Activated CD4-positive, alpha-beta T cell treated with anti-CD3 and anti-CD28 coated beads for 48 hours (primary cell): ENCODE data around the gene TRIM5.
"Not testable (repeated sequence)": the region's sequence is repeated elsewhere in the genome, so short reads cannot be mapped to it uniquely, and the experiment has no call there.

ENCODE experiments used
- DNase-seq: peaks from one replicate; pipeline ENCODE4 v3.0.0-alpha.2; 2020

The TRIM5 gene

DNA sequence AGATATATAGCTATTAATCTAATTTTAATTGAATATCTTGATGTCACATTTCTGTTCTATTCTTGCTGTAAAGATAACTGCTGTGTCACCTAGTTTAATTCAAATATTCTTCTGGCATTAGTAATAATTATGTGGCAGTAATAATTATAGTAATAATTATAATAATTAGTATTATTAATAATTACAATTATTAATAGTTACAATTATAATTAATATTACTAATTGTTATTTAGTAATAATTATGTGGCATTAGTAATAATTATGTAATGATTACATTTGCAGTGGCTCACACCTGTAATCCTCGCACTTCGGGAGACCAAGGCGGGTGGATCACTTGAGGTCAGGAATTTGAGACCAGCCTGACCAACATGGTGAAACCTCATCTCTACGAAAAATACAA, 1.6 kb upstream of the TRIM5 start:
- DNase-seq = no peak

DNA sequence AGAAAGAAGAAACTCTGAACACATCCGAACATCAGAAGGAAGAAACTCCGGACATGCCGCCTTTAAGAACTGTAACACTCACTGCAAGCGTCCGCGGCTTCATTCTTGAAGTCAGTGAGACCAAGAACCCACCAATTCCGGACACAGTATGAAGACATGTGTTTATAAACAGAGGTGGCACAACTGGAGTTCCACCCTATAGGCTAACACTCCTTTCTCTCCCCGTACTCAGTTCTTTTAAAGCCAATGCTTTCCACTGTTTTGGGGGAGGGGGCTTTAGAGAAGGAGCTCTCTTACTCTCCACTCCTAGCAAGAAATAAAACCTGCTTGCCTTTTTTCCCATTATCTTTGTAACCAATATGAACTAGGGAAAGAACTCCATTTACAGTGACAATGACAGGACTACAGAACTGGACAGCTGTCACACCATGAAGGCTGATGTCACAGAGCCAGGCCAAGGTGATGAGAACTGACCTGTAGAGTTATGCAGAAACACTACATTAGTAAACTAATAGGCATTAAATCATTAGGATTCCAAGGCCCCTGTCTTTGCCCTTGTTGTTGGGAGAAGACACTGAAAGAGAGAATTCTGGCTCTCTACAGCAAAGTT, 733 bp downstream of the TRIM5 start:
- DNase-seq = no peak

DNA sequence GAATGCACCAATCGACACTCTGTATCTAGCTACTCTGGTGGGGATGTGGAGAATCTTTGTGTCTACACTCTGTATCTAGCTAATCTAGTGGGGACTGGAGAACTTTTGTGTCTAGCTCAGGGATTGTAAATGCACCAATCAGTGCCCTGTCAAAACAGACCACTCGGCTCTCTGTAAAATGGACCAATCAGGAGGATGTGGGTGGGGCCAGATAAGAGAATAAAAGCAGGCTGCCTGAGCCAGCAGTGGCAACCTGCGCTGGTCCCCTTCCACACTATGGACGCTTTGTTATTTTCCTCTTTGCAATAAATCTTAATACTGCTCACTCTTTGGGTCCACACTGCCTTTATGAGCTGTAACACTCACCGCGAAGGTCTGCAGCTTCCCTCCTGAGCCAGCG, 1.3 kb downstream of the TRIM5 start:
- peak; percentile 54 for DNase-seq

DNA sequence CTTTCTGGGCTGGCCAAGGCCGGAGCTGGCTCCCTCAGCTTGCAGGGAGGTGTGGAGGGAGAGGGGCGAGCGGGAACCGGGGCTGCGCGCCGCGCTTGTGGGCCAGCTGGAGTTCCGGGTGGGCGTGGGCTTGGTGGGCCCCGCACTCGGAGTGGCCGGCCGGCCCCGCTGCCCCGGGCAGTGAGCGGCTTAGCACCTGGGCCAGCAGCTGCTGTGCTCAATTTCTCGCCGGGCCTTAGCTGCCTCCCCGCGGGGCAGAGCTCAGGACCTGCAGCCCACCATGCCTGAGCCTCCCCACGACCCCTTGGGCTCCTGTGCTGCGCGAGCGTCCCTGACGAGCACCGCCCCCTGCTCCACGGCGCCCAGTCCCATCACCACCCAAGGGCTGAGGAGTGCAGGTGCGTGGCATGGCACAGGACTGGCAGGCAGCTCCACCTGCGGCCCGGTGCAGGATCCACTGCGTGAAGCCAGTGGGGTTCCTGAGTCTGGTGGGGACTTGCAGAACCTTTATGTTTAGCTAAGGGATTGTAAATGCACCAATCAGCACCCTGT, 1.9 kb downstream of the TRIM5 start:
- DNase-seq = not testable (repeated sequence)

DNA sequence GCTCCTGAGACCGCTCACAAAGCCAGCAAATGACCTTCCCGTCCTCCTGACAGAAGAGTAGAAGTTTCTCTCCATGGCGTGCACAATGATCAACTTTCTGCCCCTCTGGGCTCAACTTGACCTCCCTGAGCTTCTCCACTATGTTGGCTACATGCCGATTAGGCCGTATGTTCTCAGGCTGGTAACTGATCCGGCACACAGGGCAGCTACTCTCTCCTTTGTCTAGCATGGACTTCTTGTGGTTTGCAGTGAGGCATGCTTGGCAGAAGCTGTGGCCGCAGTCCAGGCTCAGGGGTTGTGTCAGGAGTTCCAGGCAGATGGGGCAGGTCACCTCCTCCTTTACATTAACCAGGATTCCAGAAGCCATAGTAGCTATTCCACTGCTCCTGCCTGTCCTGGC, 5.1 kb downstream of the TRIM5 start:
- no peak for DNase-seq

DNA sequence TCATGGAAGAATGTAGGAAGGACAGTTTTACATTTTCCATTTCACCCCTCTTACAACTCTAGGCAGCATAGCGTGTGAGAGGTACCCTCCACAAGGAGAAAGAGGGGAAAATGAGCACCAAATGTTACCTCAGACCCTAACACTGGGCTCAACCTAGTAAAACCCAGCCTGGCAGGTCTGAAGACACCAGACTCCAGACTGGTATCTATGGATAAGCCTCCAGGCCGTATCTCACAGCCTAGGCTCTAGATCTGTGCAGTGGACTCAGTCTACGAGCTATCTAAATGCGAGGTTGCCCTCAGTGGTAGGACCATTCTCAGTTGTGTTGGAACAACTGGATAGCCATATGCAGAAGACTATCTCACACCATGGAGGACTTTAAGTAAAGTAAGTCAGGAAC, 10.5 kb downstream of the TRIM5 start:
- no peak for DNase-seq

DNA sequence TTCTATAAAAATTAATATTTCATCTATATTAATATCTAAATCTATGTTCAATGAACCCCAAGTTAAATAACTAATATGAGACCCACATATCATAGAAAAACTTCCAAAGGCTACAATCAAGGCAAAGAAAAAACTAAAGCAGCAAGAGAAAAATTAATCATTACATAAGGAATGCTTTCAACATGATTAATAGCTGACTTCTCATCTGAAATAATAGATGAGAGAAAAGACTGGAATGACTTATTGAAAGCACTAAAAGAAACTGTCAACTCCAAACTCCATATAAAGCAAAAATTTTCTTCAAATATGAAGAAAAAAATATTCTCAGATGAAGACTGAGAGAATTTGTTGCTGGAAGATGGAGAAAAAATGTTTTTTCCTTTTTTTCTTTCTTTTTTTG, 13.0 kb downstream of the TRIM5 start:
- no peak for DNase-seq

DNA sequence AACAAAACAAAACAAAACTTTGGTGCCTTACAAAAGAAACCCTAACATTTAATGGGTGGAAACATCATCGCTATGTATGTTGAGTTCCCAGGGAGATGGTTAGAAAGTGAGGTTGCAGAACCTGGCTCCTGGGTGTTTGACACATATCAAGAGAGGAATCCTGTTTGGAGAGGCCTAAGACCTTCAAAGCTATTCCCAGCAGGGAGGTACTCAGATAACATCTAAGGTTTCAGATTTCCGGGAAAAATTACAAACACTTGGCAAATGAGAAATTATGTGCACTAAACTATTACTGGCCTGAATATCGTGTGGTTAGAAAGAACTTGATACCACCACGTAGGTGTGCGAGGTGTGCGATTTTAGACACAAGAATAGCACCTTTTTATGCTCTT, 18.5 kb downstream of the TRIM5 start:
- DNase-seq = no peak

DNA sequence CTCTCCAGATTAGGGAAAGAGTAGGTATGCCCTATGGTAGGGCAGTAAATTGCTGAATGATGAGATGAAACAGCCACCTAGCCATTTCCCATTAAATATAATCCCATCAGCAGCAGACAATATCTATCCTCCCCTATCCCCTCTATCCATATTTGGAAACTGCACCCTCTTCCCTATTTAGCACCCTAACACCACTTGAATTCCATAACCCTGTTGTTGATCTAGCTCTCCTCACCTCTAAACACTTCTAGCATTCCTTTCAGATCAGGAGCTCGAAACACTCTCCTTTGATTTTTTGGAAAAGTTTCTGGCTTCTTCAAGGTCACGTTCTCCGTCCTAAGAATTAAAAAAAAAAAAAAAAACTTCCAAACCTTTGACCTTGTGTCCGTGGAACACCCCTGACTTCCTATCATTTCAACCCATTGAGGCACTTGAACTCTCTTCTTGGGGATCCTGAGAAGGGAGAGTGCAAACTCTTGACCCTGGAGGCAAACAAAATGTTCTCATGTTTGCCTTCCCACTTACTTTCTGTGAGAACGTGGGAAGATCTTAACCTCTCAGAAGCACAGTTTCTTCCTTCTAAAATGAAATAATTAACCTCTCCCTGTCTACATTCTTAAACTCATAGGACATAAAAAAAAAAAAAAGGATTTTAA, 19.0 kb downstream of the TRIM5 start:
- DNase-seq = no peak

DNA sequence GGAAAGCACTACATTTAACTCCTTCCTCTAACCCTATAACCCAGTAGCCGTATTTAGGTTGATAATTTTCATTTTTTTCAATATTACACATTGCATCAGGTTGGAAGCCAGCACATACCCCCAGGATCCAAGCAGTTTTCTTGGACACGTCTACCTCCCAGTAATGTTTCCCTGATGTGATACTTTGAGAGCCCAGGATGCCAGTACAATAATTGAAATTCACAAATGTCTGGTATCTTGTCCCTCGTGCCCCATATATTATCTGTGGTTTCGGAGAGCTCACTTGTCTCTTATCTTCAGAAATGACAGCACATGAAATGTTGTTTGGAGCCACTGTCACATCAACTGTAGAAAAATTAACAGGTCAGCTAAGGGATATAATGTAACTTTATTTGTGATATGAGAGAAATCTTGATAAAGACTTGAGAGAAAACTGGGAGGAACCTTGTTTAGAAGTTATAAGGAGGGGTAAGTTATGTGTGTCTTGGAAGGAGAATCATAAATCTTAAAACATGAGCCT, 19.8 kb downstream of the TRIM5 start:
- DNase-seq = no peak

DNA sequence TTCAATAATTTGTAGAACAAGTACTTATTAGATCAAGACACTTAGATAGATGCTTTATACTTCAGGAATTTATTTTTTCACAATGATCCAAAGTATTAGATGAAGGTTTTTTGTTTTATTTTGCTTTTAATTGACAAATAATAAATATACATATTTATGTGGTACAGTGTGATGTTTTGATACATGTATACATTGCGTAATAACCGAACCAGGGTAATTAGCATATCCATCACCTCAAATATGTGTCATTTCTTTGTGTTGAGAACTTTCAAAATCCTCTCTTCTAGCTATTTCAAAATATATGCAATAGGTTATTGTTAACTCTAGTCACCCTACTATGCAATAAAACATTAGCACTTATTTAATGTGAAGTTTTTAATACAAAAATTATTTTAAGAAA, 21.4 kb downstream of the TRIM5 start:
- no peak for DNase-seq

DNA sequence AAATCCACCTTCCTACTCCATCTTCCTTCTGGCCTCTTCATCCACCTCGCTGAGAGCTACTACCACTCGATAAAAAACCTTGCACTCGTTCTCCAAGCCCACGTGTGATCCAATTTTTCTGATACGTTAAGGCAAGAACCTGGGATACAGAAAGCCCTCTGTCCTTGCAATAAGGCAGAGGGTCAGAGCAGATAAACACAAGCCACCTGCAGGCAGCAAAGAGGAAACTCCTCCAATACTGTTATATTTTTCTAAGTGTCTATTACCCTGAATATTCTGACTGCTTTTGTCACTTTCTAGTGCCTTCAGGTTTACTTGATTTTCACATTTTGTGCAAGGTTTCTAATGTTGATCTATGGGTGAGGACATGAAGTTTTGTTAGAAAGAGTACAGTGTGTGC, 26.6 kb downstream of the TRIM5 start:
- DNase-seq = no peak

DNA sequence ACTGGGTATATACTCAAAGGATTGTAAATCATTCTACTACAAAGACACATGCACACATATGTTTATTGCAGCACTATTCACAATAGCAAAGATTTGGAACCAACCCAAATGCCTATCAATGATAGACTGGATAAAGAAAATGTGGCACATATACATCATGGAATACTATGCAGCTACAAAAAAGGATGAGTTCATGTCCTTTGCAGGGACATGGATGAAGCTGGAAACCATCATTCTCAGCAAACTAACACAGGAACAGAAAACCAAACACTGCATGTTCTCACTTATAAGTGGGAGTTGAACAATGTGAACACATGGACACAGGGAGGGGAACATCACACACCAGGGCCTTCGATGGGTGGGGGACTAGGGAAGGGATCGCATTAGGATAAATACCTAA, 27.9 kb downstream of the TRIM5 start:
- DNase-seq = not testable (repeated sequence)

DNA sequence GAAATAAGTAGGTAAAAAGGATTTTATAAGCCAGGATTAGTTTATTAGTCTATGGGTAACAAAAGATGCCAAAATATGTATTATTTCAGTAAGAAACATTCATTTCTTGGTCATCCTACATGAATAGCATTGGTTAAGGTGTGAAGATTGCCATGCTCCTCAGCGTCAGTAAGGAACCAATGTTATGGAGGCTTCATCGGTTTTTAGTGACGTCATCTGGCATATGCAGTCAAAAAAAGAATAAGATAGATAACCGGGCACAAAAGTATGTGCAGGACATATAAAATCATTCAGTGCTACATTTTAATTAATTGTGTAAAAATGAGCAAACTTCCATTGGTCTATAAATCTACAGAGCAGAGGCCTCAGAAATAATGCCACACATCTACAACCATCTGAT, 29.4 kb downstream of the TRIM5 start:
- DNase-seq = no peak

DNA sequence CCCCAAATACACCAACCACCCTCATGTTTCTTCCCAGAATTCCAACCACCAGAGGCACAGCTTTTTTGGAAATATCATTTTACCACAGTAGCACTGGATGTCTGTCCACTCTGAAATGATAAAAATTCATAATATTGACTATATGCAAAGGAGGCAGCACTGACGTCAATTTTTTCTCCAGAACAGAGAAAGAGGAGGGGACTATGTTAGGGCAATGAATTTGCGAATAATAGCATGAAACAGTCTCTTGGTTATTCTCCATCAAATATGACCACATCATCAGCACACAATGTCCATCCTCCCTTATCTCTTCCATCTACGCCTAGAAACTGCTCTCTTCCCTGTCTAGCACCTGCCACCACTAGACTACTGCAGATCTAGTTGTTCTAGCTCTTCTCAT, 38.7 kb downstream of the TRIM5 start:
- DNase-seq = no peak

DNA sequence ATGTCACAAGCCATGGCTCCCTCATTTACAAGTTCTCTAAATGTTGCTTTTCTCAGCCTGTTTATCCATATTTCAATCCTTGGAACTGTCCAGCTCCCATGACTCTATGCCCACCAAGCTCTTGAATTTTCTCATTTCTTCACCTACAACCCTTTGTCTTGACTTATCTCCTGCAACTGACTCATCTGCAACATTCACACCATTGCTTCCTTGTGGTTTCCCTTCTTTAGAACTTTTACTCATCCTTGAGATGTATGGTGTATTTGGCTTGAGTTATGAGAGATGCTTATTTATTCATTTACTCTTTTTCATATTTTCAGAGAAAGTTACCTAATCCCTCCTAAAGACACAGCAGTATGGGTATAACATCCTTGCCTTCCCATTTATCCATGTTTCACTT, 41.3 kb downstream of the TRIM5 start:
- DNase-seq = no peak

DNA sequence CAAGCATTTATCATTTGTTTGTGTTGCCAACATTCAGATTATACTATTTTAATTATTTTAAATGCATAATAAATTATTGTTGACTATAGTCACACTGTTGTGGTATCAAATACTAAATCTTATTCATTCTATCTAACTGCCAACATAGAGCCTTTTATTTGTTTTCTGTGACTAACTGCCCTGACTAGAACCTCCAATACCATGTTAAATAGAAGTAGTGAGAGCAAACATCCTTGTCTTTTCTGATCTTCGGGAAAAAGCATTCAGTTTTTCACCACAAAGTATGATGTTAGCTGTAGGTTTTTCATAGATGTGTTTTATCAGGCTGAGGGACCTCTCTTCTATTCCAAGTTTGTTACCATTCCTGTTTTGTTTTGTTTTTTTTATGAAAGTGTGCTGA, 44.9 kb downstream of the TRIM5 start:
- DNase-seq = no peak

DNA sequence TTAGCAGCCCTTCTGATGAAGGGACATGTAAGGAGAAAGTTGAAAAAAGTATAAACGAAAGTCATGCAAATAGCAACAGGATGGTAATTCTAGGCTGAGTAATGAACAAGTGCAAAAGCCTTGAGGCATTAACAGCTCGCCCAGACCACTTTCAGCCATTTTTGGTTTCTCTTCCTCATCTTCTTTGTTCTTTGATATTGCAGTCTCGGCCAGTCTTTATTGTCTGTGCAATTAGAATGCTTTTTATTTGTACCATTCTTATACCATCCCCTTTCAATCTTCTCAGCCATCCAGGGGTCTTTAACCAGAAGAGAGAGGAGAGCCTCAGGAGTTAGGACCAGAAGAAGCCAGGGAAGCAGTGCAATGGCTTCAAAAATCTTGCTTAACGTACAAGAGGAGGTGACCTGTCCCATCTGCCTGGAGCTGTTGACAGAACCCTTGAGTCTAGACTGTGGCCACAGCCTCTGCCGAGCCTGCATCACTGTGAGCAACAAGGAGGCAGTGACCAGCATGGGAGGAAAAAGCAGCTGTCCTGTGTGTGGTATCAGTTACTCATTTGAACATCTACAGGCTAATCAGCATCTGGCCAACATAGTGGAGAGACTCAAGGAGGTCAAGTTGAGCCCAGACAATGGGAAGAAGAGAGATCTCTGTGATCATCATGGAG, 52.8 kb downstream of the TRIM5 start:
- no peak for DNase-seq

DNA sequence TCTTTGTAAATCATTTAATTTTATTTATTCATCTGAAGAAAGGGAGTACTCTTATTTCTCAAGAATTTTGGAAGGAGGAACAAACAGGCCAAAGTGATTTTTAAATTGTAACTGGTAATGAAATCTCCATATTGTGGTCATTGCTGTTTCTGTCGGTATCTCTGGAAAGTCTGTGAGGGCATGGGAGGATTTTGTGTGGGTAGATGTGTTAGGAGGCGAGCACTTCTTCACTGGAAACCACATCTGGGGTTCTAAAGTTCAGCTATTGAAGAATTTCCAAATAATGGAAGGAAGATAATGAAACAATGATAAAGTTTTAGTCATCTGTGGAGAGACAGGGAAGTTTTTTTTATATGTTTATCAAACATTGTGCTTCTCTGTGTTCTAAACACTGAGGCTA, 53.5 kb downstream of the TRIM5 start:
- no peak for DNase-seq

DNA sequence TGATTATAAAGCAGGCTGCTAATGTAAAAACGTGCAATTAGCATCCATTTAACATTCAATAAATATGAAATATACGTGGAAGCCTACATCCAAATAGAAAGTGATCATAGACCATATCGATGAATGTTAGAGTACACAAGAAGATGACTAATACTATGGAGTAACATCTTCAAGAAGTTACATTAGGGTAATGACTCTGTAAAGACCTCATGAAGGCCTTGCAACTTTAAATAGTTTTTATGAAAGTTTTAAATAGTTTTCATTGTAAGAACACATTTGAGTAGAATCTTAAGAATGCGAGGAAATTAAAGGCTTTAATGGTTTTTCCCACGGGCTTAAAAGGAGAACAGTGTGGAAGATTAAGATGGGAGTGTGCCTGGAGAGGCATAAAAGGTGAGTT, 58.7 kb downstream of the TRIM5 start:
- DNase-seq = no peak

DNA sequence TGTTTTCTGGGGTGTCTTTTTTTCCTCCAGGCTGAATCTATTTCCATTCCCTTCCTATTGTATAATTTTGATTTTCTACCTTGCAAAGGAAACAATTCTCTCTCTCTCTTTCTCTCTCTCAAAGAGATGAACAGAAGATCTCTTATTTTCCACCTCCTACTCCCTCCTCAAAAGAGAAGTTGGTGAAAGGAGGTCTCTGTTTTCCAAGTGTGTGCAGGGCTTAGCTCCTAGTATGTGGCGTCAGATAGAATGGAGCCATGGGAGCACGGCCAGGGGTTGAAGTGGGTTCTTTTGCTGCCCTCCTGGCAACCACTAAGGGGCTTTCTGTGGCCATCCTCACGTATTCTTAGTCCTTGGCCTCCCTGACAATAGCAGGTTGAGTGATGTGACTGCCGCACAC, 59.6 kb downstream of the TRIM5 start:
- no peak for DNase-seq

DNA sequence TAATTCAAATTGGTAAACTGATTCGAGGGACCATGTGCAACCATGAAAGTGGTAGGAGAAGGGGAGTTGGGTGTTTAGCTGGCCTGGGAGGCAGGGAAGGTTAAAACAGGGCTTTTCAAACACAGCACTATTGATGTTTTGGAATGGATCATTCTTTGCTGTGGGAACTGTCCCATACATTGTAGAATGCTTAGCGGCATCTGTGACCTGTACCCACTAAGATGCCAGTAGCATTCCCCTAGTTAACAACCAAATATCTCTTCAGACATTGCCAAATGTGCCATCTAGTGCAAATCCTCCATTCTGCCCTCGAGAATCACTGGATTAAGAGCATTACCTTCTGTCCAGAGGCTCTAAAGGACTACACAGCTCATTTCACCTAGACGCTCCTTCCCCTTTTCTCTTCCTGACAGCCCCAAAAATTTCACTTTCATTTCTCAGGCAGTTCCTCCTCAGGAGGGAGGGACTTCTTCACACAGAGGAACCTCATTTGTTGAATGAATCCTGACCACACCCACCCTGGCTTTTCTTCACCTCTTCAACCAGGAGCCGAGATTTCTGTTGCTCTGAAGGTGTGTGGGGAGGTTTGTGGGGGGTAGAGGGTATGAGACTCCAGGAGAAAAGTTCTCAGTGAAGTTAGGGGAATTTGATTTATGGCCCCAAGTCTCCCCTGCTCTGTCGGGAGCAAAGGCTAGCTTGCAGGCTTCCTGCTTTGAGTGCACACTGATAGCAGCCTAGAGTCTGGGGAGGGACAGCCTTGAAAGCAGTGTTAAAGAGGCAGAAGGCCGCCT, 60.2 kb downstream of the TRIM5 start, which contains the start of gene TRIM34:
Gene TRIM34, plus strand, starts transcription at position 513 of the 791 bp plus-strand sequence. CDS start 7,331 bp downstream, outside the sequence.
- peak; percentile 64 for DNase-seq

DNA sequence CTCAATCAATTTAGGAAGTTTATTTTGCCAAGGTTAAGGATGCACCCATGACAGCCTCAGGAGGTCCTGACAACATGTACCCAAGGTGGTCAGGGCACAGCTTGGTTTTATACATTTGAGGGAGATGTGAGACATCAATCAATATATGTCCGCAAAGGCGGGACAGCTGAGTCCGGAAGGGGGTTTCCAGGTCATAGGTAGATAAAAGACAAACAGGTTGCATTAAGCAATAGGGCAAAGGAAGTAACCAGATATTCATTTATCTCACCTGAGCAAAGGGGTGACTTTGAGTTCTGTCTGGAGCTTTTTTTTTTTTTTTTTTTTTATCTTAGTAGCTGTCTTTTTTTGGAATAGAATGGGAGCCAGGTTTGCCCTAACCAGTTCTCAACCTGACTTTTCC, 62.1 kb downstream of the TRIM5 start:
- no peak for DNase-seq
